C4-2B (cell line): ENCODE data around the gene SEC22A.

Experiments
- H3K27ac ChIP-seq: fragments of 450-650 bp; 2 replicates; pipeline ENCODE4 v1.5.1; 2017
- ZFX ChIP-seq: fragments of 450-650 bp; IDR thresholded peaks from 2 replicates; pipeline ENCODE4 v1.6.1; 2017
- TF ChIP-seq, protein P1 (sequence below): fragments of 450-650 bp; conservative IDR thresholded peaks from 2 replicates; pipeline ENCODE4 v1.5.1; 2017; ENCODE audit warnings: mild to moderate bottlenecking

SEC22A gene

DNA sequence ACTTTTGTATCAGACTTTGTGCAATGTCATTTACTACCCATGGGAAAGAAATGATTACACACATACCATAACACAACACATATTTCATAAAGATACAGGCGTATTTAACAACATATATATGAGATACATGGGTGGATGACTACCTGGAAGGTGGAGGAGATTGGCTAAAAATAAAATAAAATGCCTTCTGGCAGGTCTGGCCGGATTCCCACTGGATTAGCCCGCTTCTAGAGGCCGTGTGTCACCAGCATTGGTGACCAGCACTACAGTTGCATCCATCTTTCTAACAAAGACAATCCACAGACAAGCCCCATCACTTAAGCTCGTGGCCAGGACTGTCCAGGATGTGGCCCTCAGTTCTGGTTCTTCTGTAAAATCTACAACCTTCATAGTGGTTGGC lies 21.0 kb upstream of the SEC22A start:
- no peak for TF ChIP-seq ZFX
- TF ChIP-seq, protein P1, sequence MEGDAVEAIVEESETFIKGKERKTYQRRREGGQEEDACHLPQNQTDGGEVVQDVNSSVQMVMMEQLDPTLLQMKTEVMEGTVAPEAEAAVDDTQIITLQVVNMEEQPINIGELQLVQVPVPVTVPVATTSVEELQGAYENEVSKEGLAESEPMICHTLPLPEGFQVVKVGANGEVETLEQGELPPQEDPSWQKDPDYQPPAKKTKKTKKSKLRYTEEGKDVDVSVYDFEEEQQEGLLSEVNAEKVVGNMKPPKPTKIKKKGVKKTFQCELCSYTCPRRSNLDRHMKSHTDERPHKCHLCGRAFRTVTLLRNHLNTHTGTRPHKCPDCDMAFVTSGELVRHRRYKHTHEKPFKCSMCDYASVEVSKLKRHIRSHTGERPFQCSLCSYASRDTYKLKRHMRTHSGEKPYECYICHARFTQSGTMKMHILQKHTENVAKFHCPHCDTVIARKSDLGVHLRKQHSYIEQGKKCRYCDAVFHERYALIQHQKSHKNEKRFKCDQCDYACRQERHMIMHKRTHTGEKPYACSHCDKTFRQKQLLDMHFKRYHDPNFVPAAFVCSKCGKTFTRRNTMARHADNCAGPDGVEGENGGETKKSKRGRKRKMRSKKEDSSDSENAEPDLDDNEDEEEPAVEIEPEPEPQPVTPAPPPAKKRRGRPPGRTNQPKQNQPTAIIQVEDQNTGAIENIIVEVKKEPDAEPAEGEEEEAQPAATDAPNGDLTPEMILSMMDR = no peak
- H3K27ac ChIP-seq = no peak overlapping the region

DNA sequence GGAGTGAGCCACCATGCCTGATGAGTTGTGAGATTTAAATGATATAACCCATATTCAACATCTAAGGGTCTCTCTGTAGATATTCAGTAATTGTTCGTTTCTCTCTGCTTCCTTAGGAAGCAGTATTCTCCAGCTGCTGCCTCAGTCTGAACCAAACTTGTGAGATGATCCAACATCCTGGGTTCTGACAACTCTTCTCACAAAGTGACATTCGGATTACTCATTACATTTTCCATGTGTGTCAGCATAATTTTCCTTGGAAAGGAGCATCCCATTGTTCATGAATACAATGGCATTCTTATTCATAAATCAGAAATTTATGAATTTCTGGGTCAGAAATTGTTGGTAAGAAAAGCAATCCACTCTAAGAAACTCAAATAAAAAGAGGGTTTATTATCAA lies 15.0 kb upstream of the SEC22A start:
- no peak overlapping the region for H3K27ac ChIP-seq
- no peak for TF ChIP-seq ZFX
- TF ChIP-seq, protein P1 = no peak

DNA sequence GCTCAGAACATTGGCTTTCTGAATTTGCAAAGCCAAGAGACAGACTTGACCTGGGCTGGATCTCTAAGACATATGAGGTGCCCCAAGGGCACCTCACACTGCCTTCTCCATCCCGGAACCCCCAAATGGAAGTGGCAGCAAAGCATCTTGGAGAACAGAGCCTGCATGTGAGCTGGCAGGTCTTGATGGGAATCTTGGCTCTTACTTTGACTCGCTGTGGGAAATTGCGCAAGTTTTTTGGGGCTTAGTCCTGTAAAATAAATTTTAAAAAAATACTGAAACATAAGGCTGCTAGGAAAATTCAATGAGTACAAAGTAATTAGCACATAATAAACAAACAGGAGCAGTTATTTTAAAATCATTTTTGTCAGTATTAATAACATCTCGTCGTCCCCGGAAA lies 13.7 kb upstream of the SEC22A start:
- H3K27ac ChIP-seq = no peak overlapping the region
- no peak for TF ChIP-seq ZFX
- TF ChIP-seq, protein P1 = no peak

DNA sequence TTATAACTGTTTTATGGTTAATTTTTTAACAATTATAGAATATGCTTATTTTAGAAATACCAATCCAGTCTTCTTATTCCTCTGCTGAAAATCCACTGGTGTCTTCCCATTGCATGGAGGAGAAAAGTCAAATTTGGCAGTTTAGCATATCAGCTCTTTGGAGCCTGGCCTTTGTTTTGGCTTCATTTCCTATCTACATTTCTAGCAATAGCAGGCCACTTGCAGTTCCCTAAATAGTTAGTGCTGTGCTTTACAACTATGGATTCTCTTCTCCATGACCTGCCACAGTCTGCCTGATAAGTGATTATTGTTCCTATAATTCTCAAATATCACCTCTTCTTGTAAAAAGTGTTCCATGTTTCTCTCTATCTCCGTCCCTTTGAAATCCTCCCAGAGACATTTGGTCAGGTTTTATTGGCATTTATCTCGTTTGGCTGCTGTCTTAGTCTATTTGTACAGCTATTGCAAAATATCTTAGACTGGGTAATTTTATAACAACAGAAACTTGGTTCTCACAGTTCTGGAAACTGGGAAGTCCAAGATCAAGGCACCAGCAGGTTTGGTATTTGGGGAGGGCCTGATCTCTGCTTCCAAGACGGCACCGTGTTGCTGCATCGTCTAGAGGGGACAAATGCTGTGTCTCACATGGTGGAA lies 8.2 kb upstream of the SEC22A start:
- TF ChIP-seq ZFX = no peak
- TF ChIP-seq, protein P1 = no peak
- H3K27ac ChIP-seq = no peak overlapping the region

DNA sequence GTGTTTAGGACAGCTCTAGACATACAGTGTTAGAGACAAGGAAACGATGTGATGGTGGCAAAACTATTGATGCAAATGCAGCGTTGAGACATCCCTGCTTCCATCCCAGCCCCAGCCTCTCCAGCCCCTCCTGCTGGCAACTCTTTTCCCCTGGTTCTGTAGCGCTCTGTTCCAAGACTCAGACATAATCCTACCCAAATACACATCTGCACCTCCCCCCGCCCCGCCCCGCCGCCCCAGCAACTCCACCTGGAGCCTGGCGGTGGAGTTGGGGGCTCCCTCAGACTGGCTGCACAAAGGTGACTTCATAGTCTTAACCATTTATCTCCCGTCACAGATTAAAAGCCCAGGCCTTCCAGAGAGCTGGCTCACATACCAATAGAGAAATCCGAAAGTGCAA lies 7.2 kb upstream of the SEC22A start:
- H3K27ac ChIP-seq = no peak overlapping the region
- TF ChIP-seq, protein P1 = peak; percentile 36; the same call in 1 of the 2 replicates
- TF ChIP-seq ZFX = no peak

DNA sequence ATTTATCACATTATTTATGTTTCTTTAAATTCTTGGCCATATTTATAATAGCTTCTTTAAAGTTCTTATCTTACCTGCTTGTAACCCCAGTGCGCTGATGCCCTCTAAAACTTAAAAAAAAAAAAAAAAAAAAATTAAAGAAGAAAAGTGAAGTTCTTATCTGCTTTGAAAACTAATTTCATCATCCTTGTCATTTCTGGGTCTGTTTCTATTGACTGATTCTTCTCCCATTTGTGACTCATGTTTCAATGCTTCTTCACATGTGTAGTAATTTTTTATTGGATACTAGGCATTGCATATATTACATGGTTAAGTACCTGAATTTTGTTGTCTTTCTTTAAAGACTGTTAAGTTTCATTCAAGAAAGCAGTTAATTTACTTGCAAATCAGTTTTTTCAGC lies 3.4 kb upstream of the SEC22A start:
- TF ChIP-seq, protein P1 = no peak
- TF ChIP-seq ZFX = no peak
- no peak overlapping the region for H3K27ac ChIP-seq

DNA sequence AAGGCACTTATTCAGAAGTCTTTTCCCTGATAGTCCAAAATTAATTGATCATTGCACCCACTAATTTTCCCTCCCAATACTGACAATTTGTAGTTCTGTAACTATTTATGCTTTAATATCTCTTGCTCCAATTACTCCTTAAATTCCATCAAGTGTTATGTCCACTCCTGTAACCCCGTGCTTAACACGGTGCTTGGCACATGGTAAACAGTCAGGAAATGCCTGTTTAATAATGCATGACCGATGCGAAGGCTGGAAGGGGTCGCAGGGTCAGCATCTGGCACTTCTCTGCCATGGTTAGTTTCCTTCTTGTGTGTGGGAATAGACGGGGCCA lies 553 bp upstream of the SEC22A start:
- peak overlapping the region; percentile 88 for H3K27ac ChIP-seq
- TF ChIP-seq, protein P1 = no peak
- TF ChIP-seq ZFX = no peak
